ENCODE data around the gene MNX1. TPM values are rescaled to one million over a fixed set of nuclear protein-coding genes. Genes with fewer than 3 reads are reported as not detected.

The MNX1 gene
- polyA plus RNA-seq, 3 donors, result 0.06 to 0.09 TPM; not detected in 1

- DNase-seq (ENCODE audit: extremely low read depth in 1 of 11, low read depth in 9 of 11, low spot score in 4 of 11), result no peak
Observed at GRCh38 chr7:157005456-157006204, 4.8 kb downstream of the MNX1 start.

GRCh38 chr7:157004521-157005455 lies 5.7 kb downstream of the MNX1 start:
- DNase-seq (ENCODE audit: extremely low read depth in 1 of 11, low read depth in 9 of 11, low spot score in 4 of 11), result no peak

- no peak for DNase-seq (ENCODE audit: extremely low read depth in 1 of 11, low read depth in 9 of 11, low spot score in 4 of 11)
Observed at GRCh38 chr7:157003756-157004520, 6.5 kb downstream of the MNX1 start.

GRCh38 chr7:157003445-157003755 lies 7.1 kb downstream of the MNX1 start:
- DNase-seq (ENCODE audit: extremely low read depth in 1 of 11, low read depth in 9 of 11, low spot score in 4 of 11), result no peak

- DNase-seq (ENCODE audit: extremely low read depth in 1 of 11, low read depth in 9 of 11, low spot score in 4 of 11), result no peak
Observed at GRCh38 chr7:157002819-157003421, 7.5 kb downstream of the MNX1 start.

- DNase-seq (ENCODE audit: extremely low read depth in 1 of 11, low read depth in 9 of 11, low spot score in 4 of 11), result no peak
Observed at GRCh38 chr7:157001920-157002818, 8.3 kb downstream of the MNX1 start.

- DNase-seq (ENCODE audit: extremely low read depth in 1 of 11, low read depth in 9 of 11, low spot score in 4 of 11), result no peak
Observed at GRCh38 chr7:157000741-157001653, 9.5 kb downstream of the MNX1 start.

GRCh38 chr7:156999958-157000726 lies 10.3 kb downstream of the MNX1 start:
- no peak for DNase-seq (ENCODE audit: extremely low read depth in 1 of 11, low read depth in 9 of 11, low spot score in 4 of 11)

- no peak for DNase-seq (ENCODE audit: extremely low read depth in 1 of 11, low read depth in 9 of 11, low spot score in 4 of 11)
Observed at GRCh38 chr7:156998988-156999957, 11.2 kb downstream of the MNX1 start.

GRCh38 chr7:156994417-156994816 lies 16.0 kb downstream of the MNX1 start:
- DNase-seq (ENCODE audit: extremely low read depth in 1 of 11, low read depth in 9 of 11, low spot score in 4 of 11), result no peak

- DNase-seq (ENCODE audit: extremely low read depth in 1 of 11, low read depth in 9 of 11, low spot score in 4 of 11), result no peak
Observed at GRCh38 chr7:156993925-156994235, 16.6 kb downstream of the MNX1 start.

GRCh38 chr7:156993021-156993924 lies 17.2 kb downstream of the MNX1 start:
- DNase-seq (ENCODE audit: extremely low read depth in 1 of 11, low read depth in 9 of 11, low spot score in 4 of 11), result no peak

GRCh38 chr7:156989766-156990535 lies 20.5 kb downstream of the MNX1 start:
- no peak for DNase-seq (ENCODE audit: extremely low read depth in 1 of 11, low read depth in 9 of 11, low spot score in 4 of 11)
